Embryonic facial prominence (tissue), 1 donor: Measurements from ENCODE around the gene DYNLL2.
"Not testable (repeated sequence)": the region's sequence is repeated elsewhere in the genome, so short reads cannot be mapped to it uniquely, and the experiment has no call there.

Experiments
- DNase-seq: peaks from one replicate; pipeline ENCODE4 v3.0.0-alpha.2; 2016; ENCODE audit errors: extremely low spot score

The DYNLL2 gene

DNA sequence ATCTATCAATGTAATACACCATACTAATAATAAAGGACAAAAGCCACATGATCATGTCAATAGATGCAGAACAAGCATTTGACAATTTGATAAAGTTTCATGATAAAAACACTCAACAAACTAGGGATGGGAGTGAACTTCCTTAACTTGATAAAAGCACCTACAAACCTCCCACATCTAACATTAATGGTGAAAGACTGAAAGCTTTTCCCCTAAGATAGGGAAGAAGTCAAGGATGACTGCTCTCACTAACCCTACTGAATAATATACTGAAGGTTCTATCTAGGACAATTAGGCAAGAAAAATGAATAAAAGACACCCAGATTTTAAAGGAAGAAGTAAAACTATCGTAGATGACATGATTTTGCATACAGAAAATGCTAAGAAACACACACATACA is 10.4 kb upstream of the DYNLL2 start:
- no peak for DNase-seq

DNA sequence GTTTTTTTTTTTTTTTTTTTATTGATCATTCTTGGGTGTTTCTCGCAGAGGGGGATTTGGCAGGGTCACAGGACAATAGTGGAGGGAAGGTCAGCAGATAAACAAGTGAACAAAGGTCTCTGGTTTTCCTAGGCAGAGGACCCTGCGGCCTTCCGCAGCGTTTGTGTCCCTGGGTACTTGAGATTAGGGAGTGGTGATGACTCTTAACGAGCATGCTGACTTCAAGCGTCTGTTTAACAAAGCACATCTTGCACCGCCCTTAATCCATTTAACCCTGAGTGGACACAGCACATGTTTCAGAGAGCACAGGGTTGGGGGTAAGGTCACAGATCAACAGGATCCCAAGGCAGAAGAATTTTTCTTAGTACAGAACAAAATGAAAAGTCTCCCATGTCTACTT is 10.0 kb upstream of the DYNLL2 start:
- DNase-seq: not testable (repeated sequence)

DNA sequence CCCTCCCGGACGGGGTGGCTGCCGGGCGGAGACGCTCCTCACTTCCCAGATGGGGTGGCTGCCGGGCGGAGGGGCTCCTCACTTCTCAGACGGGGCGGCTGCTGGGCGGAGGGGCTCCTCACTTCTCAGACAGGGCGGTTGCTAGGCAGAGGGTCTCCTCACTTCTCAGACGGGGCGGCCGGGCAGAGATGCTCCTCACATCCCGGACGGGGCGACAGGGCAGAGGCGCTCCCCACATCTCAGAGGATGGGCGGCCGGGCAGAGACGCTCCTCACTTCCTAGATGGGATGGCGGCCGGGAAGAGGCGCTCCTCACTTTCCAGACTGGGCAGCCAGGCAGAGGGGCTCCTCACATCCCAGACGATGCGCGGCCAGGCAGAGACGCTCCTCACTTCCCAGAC is 8.8 kb upstream of the DYNLL2 start:
- not testable (repeated sequence) for DNase-seq

DNA sequence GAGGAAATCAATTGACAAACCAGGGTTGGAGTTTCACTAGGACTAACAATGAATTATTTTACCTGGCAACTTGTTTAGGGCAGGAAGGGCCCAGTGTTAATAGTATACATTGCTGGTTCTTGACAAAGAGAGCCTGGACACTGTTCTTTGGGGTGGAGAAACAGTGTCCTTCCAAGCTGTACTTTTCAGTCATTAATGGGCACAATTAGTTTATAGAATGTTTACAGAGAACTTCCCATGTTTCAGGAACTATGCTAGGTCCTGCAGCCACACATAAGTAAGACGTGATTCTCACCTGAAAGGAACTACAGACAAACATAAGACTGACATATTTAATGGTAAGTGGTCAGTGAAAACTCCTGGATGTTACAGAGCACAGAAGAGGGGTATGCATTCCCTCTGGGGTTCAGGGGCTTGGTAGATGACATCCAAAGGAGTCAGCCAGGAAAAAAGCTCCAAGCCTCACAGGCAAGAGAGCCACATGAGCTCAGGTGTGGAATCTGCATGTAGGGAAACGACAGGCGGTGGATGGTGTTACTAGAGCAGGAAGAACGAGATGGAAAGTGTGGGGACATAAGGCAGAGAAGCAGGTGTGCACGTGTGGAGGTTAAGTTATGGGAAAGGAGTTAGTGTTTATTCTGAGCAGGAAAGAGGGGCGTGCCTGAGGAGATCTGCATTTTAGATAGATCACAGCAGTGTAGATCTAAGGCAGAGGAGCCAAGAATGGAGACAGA is 3.8 kb upstream of the DYNLL2 start:
- no peak for DNase-seq

DNA sequence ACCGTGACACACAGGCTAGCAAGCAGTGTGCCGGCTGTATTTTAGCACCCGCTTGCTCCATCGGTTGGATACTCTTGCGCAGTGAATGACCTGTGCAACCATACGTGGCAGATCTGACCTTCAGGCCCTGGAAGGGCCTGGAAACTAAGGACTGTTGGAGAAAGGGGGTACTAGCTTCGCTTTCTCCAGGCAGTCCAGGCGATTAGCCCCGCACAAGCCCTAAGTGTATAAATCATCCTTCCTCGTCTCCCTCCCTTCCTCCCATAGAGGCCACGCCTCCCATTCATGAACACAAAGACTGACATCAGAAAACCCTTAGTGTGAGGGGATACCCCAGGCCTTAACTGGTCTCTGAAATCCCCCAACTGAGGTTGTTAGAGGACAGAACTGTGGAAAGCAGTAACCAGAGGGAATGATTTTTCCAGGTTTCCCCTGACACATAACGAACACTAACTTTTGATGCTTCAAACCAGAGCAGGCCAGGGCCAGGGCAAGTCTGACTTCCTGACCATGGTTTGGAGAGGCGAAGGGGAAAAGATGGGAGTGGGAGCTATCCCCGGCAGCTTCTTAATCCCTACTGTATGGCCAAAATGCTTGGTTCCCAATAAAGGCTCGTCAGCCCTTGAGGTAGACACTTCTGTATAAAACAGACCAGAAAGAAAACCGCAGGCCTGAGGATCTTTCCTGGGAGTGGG is 1.4 kb upstream of the DYNLL2 start:
- no peak for DNase-seq

DNA sequence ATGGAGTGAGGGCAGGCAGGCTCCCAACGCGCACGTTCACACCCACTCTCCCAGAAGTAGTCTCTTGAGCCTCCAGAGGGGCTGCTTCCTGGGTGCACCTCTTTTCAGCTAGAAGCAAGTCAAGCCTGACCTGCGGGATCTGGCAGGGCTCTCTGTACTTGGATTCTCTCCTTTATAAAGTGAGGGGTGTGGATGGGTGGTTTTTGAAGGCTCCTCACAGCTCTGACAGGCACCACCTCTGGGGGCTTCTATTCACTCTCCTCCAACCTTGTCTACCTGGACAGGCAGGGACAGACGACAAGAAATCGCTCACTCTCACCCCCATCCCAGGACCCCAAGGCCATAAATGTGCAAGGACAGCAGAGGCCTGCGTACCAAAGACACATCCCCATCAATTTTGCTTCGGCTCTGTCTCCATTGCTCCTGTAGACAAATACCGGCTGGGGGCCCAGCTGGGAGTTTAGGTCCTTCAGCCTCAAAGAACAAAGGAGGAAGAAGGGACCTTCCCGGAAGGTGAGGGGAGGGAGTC is 814 bp upstream of the DYNLL2 start:
- DNase-seq: no peak

DNA sequence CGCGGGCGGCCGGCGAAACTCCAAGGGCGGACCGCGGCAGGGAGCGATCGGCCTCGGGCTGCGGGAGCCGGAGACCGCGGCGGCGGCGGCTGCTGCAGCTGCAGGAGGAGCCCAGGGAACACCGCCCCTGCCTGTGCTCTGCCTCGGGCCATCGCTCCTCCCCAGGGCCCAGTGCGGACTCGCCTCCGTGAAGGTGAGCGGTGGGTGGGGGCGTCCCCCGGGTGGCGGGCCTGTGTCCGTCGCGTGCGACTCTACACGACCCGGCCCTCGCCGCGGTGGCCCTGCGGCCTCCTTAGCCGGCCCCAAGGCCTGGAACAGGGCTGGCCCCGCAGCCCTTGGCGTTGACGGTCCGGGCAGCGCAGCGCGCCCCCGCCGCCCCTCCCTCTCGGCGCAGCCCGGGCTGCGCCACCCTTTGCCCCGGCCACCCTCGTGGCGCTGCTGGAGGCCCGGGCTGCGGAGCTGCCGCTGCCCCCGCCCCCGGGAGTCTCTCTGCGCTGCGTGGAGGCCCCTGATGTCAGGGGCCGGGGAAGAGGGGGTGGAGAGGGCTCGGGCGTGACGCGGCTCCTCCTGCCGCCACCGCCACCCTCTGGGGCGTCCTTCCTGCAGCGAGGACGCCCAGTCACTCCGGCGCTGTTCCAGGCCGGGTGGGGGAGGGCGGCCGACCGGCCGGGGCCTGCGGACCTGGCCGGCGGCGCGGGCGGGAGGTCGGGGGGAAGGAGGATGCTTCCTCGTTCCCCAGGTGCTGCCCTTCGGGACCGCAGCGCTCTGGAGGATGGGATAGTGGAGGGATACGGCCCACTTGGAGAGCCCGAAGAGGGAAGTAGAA is 485 bp downstream of the DYNLL2 start:
- DNase-seq: no peak

DNA sequence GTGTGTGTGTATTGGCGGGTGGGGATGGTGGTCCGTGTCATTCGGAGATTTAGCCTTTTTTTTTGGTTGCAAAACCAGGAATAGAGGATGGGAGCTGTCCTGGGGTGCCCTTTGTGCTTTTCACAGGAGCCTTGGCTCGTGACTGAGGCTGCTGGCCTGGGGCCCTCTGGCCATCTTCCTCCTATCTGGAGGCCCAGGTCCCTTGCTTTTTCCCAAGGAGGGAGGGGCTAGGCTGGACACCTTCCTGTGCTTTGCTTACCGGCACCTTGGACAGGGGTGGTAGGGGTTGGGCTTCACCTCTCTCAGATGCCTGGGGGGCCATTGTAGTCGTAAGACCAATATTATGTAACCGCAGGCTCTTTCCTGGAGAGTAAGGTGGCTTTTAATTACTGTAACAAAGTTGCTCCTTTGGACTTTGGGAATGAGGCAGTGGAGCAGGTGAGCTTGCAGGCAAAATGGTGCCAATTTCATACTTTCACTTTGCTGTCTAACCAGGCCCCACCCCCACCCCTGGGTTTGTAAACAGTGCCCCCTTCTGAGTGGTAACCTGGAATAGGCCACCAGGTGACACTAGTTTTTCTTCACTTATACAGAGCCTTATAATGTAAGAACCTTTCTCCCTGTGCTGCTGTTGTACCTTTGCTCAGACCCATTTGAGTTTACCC is 1.2 kb downstream of the DYNLL2 start:
- DNase-seq: no peak

DNA sequence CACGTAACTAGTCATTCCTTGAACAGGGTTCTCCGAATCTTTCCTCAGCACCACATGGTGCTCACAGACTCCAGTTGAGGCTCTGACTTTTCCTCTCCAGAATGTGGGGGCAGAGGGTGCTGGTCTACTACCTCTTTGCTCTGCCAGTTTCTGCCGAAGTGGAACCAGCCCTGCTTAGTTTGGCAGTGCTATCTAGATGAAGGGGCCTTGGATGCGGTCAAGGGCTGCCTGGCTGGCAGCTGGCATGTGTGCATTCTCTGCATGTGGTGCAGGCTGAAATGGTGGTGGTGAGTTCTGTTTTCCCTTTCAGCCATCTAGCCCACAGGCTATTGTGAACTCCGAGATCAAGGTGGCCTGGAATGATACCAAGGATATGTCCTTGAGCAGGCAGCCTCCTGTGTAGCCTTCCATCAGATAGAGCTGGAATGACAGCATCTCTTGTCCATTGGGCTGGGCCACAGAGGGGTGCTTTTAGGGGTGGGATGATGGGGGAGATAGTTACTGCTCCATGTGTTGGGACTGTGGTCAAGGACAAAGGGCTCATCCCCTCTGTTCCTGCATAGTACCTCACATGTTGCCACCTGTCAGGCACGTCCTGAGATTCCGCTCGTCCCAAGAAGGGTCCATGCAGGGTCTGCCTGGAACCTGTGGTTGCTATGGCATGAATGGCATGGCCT is 2.0 kb downstream of the DYNLL2 start:
- DNase-seq: no peak

DNA sequence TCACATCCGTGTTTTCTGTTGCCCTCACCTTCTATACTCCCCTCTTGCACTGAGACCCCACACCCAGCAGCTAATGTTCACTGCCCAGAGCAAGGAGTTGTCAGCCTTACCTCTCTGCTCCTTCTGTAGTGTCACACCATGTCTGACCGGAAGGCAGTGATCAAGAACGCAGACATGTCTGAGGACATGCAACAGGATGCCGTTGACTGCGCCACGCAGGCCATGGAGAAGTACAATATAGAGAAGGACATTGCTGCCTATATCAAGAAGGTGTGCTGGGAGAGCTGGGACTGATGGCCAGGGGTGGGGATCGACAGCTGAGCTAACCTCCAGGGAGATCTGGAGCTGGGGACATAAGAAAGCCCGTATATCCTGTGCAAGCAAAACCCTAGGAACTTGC is 3.7 kb downstream of the DYNLL2 start:
- no peak for DNase-seq

DNA sequence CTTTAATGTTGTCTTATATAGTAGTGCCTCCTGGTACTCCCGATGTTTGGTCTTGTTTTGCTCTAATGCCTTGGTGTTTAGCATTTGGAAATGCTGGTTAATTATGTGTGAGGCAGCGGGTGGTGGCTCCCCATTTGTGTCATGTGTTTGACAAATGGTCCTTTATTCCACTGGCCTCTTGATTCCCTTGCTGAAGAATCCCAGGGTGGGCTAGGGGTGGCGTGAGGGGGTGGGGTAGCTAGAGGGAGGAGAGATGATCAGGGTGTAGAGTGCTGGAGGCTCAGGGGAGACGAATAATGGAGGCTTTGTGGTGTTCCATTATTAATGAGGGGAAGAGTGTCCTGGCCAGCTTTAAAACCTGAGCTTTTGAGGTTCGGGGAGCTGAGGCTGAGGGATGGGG is 5.4 kb downstream of the DYNLL2 start:
- no peak for DNase-seq

DNA sequence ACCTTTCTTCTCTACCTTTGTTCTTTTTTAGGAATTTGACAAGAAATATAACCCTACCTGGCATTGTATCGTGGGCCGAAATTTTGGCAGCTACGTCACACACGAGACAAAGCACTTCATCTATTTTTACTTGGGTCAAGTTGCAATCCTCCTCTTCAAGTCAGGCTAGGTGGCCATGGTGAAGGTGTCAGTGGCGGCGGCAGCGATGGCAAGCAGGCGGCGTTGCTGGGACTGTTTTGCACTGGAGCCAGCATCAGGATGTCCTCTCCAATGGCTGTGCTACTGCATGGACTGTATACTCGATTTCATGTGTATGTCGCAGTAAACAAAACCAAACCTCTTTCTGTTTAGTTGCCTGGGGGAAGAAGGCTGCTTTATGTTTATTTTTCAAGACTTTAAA is 5.9 kb downstream of the DYNLL2 start:
- no peak for DNase-seq

DNA sequence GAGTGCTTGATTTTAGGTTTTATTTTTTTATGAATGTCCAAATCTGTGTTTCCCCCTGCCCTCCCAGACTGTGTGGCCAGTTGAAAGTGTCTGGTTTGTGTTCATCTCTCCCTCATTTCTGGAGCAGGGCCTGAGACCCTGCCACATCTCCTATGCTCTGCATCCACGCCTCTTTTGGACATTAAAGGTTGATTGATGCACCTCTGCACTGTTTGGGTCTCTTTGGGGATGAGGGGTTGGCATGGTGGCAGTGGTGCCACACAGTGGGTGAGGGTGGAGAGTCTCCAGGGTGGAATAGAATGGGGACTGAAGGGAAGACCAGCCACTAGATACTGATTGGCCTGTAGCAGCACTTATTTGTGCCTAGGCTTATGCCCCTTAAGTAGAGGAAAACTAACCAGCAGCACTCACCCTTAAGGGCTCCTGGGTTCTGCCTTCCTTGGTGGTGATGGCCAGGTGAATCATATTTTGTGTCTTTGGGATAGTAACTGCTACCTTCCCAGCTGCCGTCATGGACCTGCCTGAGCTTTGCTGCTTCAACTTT is 7.9 kb downstream of the DYNLL2 start:
- no peak for DNase-seq

DNA sequence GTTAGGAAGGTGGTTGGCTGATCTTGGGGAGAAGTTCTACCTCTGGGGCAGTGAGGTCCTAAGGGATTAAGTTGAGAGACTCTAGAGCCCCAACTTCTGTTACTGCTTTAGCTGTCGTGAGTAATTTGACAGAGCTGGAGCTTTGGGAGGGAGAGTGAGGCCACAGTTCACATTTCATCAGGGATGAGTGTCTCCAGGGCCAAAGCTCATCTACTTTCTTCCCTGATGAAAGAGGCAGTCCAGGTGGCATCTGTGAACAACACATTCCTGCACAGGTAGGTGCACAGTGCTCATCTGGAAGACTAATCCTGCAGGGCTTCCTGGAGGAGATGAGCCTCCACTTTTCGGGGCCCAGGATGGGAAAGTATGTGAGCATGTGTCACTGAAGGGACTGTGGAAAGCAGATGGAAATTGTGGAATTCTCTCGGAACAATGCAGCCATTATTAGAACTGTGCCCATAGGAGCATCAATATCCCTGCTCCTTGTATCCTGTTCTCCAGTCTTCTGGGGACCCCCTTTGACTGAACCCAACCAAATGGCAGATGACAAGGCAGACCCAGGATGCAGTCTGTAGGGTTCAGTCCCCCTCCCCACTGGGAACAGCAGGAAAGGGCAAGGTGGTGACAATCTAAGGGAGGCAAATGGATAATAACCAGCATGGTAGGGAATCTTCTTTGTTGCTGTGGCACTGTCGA is 9.0 kb downstream of the DYNLL2 start:
- DNase-seq: no peak

DNA sequence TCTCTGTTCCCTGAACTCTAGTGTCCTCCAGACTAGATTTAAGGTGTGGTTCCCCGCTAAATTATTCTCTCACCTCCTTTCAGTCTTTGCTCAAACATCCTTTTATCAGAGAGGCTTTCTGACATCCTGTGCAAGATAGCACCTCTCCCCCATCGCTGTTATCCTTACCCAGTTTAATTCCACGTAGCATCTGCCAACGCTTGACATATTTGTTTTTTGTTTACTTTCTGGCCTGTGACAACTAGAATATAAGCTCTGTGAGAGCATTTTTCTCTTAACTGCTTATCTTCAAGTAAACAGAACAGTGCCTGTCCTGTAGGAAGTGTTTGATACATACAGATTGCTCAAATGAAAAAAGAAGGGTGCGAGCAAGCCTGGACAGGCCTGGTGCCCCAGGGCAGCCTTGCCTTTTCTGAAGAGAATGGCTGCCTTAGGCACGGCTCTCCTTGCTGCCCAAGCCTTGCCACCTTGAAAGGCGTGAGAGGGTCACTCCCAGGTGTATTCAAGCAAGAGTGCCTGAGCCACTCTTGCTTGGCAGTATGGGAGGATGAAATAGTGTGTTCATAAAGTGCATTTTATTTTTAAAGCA is 9.7 kb downstream of the DYNLL2 start:
- no peak for DNase-seq

DNA sequence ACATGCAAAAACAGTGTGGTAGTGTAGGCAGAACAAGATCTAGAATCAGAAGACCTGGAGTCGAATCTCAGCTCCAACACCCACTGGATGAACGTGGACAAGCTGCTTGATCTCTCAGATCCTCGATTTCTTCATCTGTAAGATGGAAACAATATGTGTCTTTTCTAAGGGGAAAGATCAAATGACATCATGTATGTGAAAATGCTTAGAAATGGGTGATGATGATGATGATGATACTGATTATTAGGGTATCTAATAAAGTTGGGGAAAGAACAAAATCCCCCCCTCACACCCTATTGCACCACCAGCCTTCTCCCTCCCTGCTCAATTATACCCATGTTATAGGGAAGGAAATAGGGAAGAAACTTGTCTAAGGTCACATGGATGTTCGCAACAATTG is 10.9 kb downstream of the DYNLL2 start:
- no peak for DNase-seq

DNA sequence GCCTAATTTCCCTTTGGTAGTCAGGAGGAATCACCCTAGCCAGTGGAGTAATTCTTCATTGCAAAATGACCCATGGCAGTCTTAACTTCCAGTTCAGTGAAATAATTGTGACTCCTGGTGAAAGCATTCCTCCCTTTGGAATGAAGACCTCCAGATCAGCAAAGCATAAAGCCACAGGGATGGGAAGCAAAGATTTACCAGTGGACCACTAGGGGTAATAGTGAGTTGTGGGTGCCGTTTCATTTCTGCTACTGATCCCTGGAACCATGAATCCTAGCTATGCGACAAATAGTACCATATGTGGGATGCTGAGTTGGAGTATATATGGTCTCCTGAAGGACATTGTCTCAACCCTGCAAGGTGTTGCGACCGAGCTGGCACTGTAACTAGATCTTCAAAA is 13.7 kb downstream of the DYNLL2 start:
- no peak for DNase-seq

DNA sequence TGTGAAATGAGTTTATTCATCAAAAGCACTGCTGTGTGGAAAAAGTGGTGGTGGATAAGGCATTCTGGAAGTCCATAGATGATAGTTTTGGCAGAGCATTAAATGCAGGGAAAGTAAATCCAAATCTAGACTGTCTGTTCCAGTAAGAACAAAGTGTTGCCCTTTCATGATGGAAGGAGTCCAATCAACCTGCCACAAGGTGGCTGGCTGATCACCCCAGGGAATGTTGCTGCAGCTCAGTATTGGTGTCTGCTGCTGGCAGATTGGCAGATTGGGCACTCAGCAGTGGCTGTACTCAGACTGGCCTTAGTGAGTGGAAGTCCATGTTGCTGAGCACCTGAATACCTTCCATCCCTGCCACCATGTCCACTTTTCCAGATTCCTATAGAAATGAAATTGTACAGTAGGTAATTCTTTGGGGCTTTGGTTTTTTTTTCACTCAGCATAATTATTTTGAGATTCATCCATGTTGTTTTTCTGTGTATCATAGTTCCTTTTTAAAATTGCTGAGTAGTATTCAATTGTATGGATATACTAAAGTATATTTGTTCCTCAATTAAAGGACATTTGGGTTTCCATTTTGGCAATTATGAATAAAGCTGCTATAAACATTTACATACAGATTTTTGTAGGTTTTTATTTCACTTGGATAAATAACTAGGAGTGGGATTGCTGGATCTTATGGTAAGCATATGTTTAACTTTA is 14.3 kb downstream of the DYNLL2 start:
- DNase-seq: no peak

DNA sequence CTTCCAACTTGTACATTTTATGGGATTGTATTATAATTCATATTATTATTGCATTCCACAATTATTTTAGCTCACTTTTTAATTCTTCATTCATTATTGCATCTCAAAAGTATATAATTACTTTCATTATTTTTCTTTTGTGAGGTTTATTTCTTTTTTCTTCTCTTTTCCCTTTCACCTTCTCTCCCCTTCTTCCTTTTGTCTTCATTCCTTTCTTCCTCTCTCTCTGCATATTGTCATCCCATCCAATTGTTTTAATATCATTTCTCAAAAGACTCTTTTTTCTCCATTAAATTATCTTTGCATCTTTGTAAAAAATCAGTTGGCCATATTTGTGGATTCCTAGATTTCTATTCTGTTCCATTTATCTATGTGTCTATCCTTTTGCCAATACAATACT is 17.3 kb downstream of the DYNLL2 start:
- no peak for DNase-seq
